ENCODE measurements around the gene CLDN5. TPM values are rescaled to one million over a fixed set of nuclear protein-coding genes. Genes with fewer than 3 reads are reported as not detected.

CLDN5 gene
- total RNA-seq, 1 experiment from 2014 or later = 0.44 TPM

- H2BK20ac ChIP-seq (ENCODE audit: low read depth, low read length, poor library complexity, severe bottlenecking) = no peak overlapping the region
- H3K14ac ChIP-seq (ENCODE audit: insufficient read depth, low read length) = no peak overlapping the region
- no peak overlapping the region for H2AK5ac ChIP-seq (ENCODE audit: insufficient read length, low read length)
- no peaks in the 10 kb centered on the region for H3K23me2 ChIP-seq (ENCODE audit: insufficient read length, low read depth, low read length, poor library complexity, severe bottlenecking)
- H3K18ac ChIP-seq (ENCODE audit: insufficient read length, low read depth, low read length) = no peak overlapping the region
- H3T11ph ChIP-seq (ENCODE audit: low read length) = no peak overlapping the region
- no peak overlapping the region for H2BK5ac ChIP-seq (ENCODE audit: insufficient read length, low read length)
- DNase-seq = no peak
- no peak overlapping the region for H4K5ac ChIP-seq (ENCODE audit: insufficient read length, low read depth, low read length)
- Mint-ChIP-seq H3K36me3 (ENCODE audit: insufficient read depth in 1 of 3, low read depth in 3 of 3) (peaks cover 14 to 70% (median 61%) of the 10 kb centered on the region in 3 experiments; a peak in 6 of 7 replicates), H3K27ac (no peak overlapping the region), H3K27me3 (ENCODE audit: low read depth) (no peaks in the 10 kb centered on the region; the same call in 1 of the 2 replicates), H3K9me3 (no peaks in the 10 kb centered on the region), H3K4me3 (no peak overlapping the region), H3K4me1 (0 out of 4 replicates have a peak, but pooled peaks cover 0 to 3% of the 10 kb centered on the region in 2 experiments)
- H3K27me3 ChIP-seq (ENCODE audit: insufficient read depth, low read length) = no peaks in the 10 kb centered on the region
- H3K4me2 ChIP-seq (ENCODE audit: insufficient read depth, insufficient read length, low read length) = no peak overlapping the region
- no peak overlapping the region for H2AFZ ChIP-seq (ENCODE audit: low read length)
- H2BK12ac ChIP-seq (ENCODE audit: insufficient read length, low read depth, low read length) = no peak overlapping the region
- no peak overlapping the region for H4K8ac ChIP-seq (replicated peaks; ENCODE audit: insufficient read length, low read depth, low read length)
- H4K20me1 ChIP-seq (ENCODE audit: control insufficient read depth, insufficient read depth, insufficient read length) = no peaks in the 10 kb centered on the region
- no peaks in the 10 kb centered on the region for H3K9me3 ChIP-seq (ENCODE audit: control insufficient read depth, low read depth, low read length)
- H2BK15ac ChIP-seq (ENCODE audit: low read depth, low read length) = no peak overlapping the region
- no peak overlapping the region for H4K91ac ChIP-seq (ENCODE audit: insufficient read length, low read depth, low read length)
- H3K56ac ChIP-seq (ENCODE audit: insufficient read length, low read depth, low read length) = no peak overlapping the region
- no peak overlapping the region for H2BK120ac ChIP-seq (ENCODE audit: low read depth, low read length, poor library complexity, severe bottlenecking)
- H3K9ac ChIP-seq (ENCODE audit: extremely low read depth, insufficient read length, low read length) = no peak overlapping the region
- H3K4ac ChIP-seq (ENCODE audit: low read depth, low read length) = no peak overlapping the region
- H3K4me1 ChIP-seq (ENCODE audit: insufficient read depth, low read length) = no peaks in the 10 kb centered on the region
- H3K27ac ChIP-seq (ENCODE audit: insufficient read length, low read depth, low read length) = no peak overlapping the region
- no peaks in the 10 kb centered on the region for H3K79me2 ChIP-seq (ENCODE audit: insufficient read depth, low read length)
- no peaks in the 10 kb centered on the region for H3K79me1 ChIP-seq (ENCODE audit: insufficient read depth, low read depth, low read length, poor library complexity, severe bottlenecking)
- WGBS (ENCODE audit: extremely low coverage, insufficient read length, low lambda C conversion rate) = no CpG with 5 or more reads among the region's 2 CpGs
- H3K23ac ChIP-seq (ENCODE audit: insufficient read length, low read depth, low read length) = no peak overlapping the region
- TF ChIP-seq CTCF (conservative IDR thresholded peaks at IDR 0.05) = no peak
Observed at GRCh38 chr22:19513823-19514222, 10.4 kb downstream of the CLDN5 start.

Measured in H9 (cell line).